KG1 (cell line): ENCODE measurements around the gene MYL12B.

ENCODE experiments used
- DNase-seq: peaks from one replicate; lab custom pipeline; 2025; lab: John Stamatoyannopoulos, UW

The MYL12B gene

DNA sequence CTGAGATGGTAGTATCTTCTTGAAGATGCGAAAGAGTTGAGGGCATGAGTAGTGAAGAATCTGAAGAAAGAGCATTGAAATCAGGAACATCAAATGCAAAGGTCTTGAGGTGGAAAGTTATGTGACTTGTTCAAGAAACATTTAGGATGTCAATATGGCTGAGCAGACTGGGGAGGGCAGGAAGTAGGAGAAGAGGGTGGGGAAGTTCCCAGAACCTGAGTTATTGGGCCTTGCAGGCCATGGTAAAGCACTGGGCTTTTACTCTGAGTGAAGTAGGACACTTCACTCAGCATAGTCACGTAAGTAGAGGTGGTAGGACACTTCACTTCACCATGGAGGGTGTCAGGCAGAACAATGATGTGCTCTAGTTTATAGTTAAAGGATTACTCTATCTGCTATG, 26.1 kb upstream of the MYL12B start:
- DNase-seq, result no peak

DNA sequence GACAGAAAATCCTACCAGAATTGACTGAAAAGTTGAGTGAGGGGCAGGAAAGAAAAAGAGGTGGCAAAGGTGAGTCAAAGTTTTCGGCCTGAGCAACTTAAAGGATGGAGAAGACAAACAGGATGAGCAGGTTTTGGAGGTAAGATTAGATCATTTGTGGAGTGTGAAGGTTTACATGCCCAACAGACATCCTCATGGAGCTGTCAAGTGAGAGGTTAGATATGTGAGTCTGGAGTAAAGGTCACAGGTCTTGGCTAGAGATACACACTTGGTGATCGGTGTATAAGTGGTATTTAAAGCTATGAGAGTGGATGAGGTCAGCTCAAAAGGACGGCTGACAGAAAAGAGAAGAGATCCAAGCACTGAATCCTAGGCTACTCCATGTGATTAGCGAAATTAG, 25.5 kb upstream of the MYL12B start:
- DNase-seq, result no peak

GRCh38 chr18:3238742-3239141, 23.2 kb upstream of the MYL12B start:
- no peak for DNase-seq

DNA sequence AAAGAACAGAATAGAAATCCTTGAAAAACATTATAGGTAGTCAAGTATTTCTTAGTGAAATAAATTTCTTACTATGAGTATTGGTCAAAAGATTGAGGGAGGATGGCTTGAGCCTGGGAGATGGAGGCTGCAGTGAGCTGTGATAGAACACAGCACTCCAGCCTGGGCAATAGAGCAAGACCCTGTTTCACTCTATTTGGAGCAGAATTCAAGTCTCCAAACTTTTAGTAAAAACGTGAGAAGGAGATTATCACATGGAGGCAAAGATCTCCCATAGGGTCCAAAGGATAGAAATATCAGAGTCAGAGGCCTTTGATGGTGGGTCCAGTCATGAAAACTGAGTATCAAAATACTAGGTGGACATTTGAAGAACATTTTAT, 16.8 kb upstream of the MYL12B start:
- no peak for DNase-seq

DNA sequence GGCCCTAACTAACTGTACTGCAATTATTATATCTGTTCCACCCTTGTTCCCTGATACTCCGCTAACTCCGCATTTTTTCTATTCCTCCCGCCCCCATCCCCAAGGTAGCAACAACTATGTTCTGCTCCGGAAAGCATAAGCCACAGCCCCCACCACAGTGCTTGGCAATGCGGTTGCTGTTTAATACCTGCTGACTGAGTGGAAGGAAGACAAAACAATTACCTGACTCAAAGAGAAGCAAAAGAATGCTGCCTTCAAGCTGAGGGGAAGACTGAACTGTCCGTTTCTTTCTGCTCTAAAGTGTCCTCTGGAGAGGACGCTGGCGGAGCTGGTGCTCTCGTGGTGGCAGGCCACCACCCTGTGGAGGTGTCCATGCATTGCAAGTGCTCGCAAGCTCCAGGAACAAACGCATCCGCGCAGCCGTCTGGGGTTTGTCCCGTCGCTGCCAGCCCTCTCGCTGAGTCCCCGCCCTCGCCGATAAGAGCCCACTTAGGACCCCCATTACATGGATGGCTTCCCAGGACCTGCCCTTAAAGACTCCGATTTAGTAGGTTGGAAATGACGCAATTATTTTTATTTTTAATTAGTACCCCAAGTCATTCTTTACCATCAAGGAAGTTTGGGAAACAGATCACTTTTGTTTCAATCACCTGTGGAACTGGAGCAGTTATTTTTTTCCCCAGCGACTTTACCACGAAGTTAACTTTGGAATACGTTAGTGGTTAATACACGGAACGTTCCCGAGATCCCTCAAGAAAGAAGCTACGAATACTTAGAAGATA, 15.9 kb upstream of the MYL12B start:
- DNase-seq, result peak; percentile 64

- no peak for DNase-seq
These were observed 15.2 kb upstream of the MYL12B start for GRCh38 chr18:3246635-3247239.

DNA sequence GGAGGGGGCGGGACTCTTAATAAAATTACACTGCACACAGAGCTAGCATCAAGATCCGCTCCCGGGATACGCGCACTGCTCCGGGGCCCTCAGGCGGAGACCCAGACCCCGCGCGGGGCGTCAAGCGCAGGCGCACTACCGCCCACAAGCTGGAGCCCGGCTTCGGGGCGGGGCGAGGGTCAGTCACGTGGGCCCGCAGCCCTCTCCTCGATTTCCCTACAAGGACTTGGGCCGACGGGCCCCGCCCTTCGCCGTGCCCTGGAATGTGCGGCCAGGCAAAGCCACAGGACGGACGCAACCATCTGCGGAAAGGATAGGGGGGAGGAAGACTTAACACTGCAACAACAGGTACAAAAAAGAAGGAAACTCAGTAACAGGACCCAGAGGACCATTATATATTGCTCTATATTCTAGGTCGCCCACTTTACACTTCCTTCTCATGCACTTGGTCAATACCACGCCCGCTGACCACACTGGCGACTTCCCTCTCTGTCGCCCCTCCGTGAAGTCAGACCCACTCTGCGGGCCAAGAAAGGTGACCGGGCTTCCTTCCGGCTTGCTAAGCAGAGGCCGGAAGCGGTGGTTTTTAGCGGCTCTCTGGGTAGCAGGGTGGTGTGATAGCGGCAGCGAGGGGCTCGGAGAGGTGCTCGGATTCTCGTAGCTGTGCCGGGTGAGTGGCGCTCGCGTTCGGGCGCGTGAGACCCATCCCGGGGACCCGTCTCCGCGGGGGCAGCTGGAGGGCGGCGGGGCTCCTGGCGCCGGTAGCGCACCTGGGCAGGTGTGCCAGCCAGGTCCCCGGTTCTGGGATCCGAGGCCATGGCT, 14.5 kb upstream of the MYL12B start, which contains the start of gene MYL12A:
Gene MYL12A (plus strand): TSS at position 562 of the 822 bp plus-strand sequence. CDS start 5,447 bp downstream, outside the sequence.
- peak; percentile 97 for DNase-seq

DNA sequence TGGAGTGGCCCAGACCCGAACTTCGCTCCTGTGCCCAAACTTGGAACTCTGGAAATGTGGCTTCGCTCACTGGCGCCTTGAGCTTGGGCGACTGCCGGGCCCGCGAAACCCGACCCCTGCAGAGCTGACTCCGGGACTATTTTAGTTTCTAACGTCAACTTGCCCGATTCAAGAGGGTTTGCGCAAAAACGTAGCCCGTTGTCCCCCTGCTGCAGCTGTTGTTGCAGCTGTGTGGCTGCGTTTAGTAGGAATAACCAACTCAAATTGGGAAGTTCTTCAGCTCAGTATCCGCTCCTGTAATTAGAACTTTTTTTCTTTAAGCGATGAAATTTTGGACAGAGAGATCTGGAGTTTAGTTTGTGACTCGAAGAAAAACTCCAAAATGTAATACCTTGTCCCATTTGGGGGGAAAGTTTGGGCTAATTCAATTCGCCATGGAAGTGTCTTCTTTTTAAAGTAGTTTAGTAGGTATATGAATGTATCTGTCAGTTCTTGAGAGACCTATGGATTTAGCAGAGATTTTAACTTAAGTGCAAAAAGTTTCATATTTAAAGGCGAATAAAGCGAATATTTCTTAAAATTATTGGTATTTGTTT, 13.8 kb upstream of the MYL12B start:
- DNase-seq, result no peak

GRCh38 chr18:3248658-3249359, 13.1 kb upstream of the MYL12B start:
- peak; percentile 24 for DNase-seq

DNA sequence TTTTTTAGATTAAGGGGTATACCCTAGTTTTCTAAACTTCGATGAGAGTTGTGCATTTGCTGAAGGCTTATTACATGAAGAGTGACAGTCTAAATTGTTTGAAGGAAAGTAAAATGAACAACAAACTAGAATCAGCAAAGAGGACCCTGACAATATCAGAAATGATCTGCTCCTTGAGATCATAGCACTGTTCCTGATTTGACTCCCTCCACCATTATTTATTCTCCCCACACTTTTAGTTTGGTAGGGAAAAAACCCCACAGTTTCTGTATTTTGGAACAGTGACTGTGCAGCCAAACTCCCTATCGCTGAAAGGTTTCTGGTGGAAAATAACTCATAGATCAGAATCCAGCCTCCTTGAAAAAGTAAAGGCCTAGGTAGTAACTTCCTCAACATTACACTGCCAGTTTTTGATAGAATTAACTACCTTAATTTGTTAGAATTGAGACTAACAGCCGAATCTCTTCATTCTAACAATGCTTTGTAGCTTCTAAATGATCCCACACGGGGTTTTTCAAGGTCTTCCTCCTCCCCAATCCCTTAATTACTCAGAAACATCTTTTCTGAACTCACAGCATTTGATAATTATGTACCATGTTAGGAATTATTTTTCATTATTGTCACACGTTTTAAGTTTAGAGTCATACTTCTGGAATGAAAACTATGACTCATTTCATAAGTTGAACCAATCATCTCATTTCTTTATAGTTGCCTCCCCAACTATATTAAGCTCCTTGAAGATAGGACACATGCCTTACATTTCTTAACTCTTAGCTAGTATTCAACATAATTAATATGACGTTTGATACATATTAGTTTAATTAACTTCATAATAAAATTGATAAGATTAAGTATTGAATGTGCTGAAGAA, 11.5 kb upstream of the MYL12B start:
- no peak for DNase-seq

DNA sequence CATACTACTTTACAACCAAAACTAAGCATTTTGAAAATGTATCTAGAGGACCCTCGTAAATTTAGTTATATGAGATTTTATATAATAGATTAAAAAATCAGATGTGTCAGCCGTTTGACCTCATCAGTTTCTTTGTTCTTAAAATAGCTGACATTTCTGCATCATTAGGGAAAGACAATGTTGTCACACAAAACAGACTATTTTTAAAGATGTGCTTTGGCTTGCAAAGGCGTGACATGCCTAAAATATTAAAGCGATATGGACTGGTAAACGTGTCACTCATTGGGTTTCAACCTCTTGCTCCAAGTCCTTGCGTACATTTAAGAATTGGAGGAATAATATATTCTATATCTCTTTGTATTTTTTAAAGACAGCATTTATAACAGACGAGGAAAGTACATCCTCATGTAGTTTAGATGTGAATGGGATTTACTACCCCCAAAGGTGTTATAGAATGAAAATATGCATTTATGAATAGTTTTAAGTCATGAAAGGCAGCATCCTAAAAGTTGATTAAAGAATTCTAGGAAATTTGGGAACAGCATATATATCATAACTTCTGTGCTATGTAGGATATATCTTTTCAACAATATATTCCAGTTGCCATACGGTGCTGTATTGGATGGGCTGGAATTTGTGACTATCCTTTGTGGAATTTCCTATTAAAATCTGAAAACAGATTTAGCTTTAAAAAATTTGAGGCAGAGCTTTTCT, 10.5 kb upstream of the MYL12B start:
- DNase-seq, result no peak

DNA sequence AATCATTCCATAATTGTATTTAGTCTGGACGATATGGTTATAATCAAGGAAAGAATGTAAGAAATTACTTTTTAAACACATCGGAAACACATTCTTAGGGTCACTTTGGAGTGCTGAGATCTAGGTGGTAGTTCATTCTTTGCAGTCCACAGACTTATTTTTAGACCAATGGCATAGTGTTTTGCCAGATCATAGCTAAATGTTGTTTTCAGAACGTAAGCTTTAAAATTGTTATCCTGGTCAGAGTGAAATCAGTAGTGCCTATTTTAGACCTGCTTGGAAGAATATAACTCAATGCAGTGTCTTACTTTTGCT, 10.0 kb upstream of the MYL12B start:
- no peak for DNase-seq

GRCh38 chr18:3252843-3253242, 9.1 kb upstream of the MYL12B start:
- no peak for DNase-seq

- no peak for DNase-seq
These were observed 7.2 kb upstream of the MYL12B start for GRCh38 chr18:3254725-3255124.

DNA sequence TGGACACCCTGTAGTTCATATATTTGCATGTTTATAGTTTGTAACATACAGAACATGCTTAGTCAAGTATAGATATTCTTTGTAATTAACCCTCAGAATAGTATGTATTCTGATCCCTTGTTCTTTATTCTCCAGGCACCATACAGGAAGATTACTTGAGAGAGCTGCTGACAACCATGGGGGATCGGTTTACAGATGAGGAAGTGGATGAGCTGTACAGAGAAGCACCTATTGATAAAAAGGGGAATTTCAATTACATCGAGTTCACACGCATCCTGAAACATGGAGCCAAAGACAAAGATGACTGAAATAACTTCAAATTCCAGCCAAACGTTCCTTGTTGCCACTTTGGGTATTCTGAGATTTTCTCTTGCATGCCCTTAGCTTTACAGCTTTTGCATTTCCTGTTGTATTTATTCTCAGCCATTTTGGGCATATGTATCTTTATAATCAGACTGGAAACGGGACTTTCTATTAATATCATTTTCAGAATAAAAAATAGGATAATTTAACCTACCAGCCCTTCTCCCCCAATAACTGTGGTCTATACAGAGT, 6.2 kb upstream of the MYL12B start:
- DNase-seq, result no peak

- no peak for DNase-seq
These were observed 5.0 kb upstream of the MYL12B start for GRCh38 chr18:3256693-3257626.

DNA sequence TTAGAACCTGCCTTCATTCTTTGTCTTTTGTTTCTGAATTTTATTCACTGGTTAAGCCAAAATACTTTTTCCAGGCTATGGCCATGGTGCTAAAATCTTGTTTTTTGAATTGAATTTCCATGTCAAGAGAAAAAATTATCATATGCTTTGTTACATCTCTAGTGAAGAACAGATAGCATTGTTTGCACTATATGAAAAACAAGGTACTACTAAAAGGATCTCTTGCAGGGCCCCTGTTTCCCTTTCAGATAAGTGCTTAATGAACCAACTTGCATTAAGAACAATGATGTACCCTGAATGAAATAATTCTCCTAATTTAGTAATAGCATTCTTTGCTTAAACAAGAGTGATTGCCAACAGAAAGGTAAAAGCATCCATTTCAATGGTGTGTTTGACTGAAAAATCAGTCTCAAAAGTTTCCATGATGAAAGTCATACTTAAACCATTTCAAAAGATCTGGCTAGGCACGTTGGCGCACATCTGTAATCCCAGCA, 4.3 kb upstream of the MYL12B start:
- DNase-seq, result no peak

- peak; percentile 71 for DNase-seq
These were observed 949 bp upstream of the MYL12B start for GRCh38 chr18:3260995-3261372.
